ENCODE data around the gene UBE2K.
"Not testable (repeated sequence)": the region's sequence is repeated elsewhere in the genome, so short reads cannot be mapped to it uniquely, and the experiment has no call there.

GRCh38 chr4:39704789-39705188 lies 6.9 kb downstream of the UBE2K start:
- TF ChIP-seq CTCF (conservative IDR thresholded peaks at IDR 0.05; ENCODE audit: low read depth, low read length); EZH2 (IDR thresholded peaks at IDR 0.05; ENCODE audit: low read length, unreplicated experiment): not testable (repeated sequence)

Data from PC-3 (cell line).